Peyer's patch (tissue), 4 donors: ENCODE measurements around the gene IL17REL. TPM values are rescaled to one million over a fixed set of nuclear protein-coding genes. Genes with fewer than 3 reads are reported as not detected.

Experiments used
- DNase-seq, 3 donors: peaks; one replicate each; pipeline ENCODE4 v3.0.0-alpha.2; 2017 to 2019
- H3K27ac ChIP-seq, 4 donors: fragments of 200-600 bp; sonication (generic); one replicate each; pipeline ENCODE4 v1.5.1; 2016 to 2019
- H3K27me3 ChIP-seq, 2 donors: fragments of 200-600 bp; sonication (generic); one replicate each; pipeline ENCODE4 v1.5.1; 2019
- H3K36me3 ChIP-seq, 3 donors: fragments of 200-600 bp; sonication (generic); one replicate each; pipeline ENCODE4 v1.5.1; 2016 to 2019
- H3K4me1 ChIP-seq, 4 donors: fragments of 200-600 bp; sonication (generic); one replicate each; pipeline ENCODE4 v1.5.1; 2016 to 2019
- H3K4me3 ChIP-seq, 4 donors: fragments of 200-600 bp; sonication (generic); 1 replicate in 3 of 4; 2 replicates in 1 of 4; pipeline ENCODE4 v1.5.1; 2016 to 2019; ENCODE audit warnings: mild to moderate bottlenecking in 1 of 4
- H3K9me3 ChIP-seq, 4 donors: fragments of 200-600 bp; sonication (generic); one replicate each; pipeline ENCODE4 v1.5.1; 2016 to 2019; ENCODE audit warnings: mild to moderate bottlenecking in 1 of 4
- POLR2A ChIP-seq, 2 donors: fragments of 450-650 bp; IDR thresholded peaks; one replicate each; pipeline ENCODE4 v1.5.1; 2017; ENCODE audit warnings: antibody characterized with exemption in 2 of 2, mild to moderate bottlenecking in 2 of 2, moderate library complexity in 2 of 2
- total RNA-seq, 4 donors: library from RNA; depleted of rRNA; stranded (reverse); fragments of >200 nt; gene quantifications; one replicate each; pipeline ENCODE4 v1.1.0, GENCODE V29; 2016
- TF ChIP-seq, protein P1 (sequence below), 6 experiments: fragments of 450-650 bp in 4 of 6; fragments of 200-600 bp in 2 of 6; sonication (generic) in 1 of 6; IDR thresholded peaks; one replicate each; pipeline ENCODE4 v1.5.1; 2017 to 2019; ENCODE audit warnings: antibody characterized with exemption in 6 of 6, mild to moderate bottlenecking in 3 of 6, moderate library complexity in 1 of 6

IL17REL gene
- total RNA-seq, 4 donors from 2014 or later = 1.1 to 2.3 (median 1.2) TPM; not detected in 1

DNA sequence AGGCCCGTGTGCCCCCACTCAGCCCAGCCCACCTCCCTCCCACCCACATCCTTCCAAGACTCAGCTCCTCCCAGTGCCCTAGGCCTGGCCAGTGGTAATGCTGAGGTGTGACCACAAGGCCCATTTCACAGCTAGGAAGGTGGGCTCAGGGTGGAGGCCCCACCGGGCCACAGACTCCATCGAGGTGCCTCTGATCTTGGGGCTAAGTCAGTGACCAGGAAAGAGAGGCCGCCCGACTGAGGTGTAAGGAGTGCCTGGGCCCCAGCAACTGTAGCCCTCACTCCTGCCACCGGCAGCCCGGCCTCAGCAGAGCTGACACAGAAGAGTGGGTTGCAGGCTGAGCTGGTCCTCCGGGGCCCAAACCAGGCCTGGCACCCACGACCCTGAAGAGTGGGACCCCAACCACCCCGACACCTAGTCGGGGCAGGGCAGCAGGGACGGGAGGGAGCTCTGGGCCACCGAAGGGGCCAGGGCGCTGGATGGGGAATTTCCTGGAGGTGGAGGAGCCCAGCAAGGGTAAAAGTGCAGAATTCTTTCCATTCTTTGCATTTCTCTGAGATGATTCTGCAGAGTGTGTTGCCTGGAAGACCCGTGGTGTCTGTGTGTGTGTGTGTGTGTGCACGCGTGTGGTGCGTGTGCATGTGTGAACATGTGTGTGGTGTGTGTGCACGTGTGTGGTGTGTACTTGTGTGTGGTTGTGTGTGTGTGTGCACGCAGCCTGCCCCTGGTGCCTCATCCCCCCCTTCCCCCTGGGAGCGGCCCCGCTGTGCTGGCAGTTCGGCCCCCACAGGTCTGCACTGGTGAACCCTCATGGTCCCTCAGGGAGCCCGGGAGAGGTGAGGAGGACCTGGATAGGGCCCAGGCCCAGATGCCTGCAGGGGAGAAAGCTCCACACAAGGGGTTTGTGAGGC, 60.3 kb downstream of the IL17REL start:
- H3K27me3 ChIP-seq = no peaks in the 10 kb centered on the region
- no peaks in the 10 kb centered on the region for H3K36me3 ChIP-seq
- H3K9me3 ChIP-seq = no peaks in the 10 kb centered on the region
- H3K27ac ChIP-seq = peak overlapping the region in 3 of 4 donors; percentile 88 to 99 (median 98)
- no peak overlapping the region for H3K4me3 ChIP-seq
- no peak for DNase-seq
- H3K4me1 ChIP-seq = peaks cover 0 to 41% (median 13%) of the 10 kb centered on the region in 4 donors
- no peak for TF ChIP-seq POLR2A (IDR thresholded peaks at IDR 0.05)
- TF ChIP-seq, protein P1, sequence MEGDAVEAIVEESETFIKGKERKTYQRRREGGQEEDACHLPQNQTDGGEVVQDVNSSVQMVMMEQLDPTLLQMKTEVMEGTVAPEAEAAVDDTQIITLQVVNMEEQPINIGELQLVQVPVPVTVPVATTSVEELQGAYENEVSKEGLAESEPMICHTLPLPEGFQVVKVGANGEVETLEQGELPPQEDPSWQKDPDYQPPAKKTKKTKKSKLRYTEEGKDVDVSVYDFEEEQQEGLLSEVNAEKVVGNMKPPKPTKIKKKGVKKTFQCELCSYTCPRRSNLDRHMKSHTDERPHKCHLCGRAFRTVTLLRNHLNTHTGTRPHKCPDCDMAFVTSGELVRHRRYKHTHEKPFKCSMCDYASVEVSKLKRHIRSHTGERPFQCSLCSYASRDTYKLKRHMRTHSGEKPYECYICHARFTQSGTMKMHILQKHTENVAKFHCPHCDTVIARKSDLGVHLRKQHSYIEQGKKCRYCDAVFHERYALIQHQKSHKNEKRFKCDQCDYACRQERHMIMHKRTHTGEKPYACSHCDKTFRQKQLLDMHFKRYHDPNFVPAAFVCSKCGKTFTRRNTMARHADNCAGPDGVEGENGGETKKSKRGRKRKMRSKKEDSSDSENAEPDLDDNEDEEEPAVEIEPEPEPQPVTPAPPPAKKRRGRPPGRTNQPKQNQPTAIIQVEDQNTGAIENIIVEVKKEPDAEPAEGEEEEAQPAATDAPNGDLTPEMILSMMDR (IDR thresholded peaks at IDR 0.05) = no peak

DNA sequence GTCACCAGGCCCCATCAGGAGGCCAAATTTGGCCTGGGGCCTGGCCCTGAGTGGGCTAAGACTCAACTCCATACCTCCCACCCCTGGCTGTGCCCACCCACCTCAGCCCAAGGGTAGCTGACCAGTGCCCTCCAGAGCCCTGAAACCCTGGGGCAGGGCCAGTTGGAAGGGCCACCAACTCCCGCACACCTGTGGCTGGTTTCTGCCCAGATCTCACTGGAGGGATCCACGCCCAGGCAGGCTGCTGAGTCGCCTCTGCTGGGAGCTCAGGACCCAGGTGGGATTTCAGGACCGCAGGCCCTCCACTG, 60.9 kb downstream of the IL17REL start:
- no peaks in the 10 kb centered on the region for H3K36me3 ChIP-seq
- H3K4me1 ChIP-seq = peaks cover 0 to 47% (median 13%) of the 10 kb centered on the region in 4 donors

DNA sequence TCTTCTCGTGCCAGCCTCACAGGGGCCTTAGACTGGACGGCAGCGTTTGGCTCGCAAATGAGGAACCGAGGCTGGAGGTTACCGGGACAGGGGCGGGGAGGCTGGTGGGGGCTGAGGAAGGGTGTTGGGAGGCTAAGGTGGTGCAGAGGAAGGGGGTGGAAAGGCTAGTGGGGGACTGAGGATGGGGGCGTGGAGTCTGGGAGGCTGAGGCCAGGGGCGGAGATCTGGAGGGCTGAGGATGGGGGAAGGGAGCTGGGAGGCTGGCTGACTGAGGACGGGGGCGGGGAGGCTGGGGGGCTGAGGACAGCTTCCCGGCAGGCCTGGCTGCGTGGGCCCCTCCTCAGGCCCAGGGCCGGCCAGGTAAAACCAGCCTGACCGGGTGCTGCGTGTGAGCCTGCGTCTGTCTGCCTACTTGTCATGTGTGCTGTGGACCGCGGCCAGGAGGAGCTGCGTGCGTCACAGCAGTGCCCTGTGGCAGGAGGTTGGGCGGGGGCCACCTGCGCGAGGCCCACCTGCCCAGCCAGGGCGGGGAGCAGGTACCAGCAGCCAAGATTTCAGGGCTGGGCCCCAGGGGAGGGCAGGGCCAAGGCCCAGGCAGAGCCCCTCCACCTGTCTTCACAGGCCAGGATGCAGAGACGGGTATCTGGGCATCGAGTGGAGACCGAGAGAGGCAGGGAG, 61.4 kb downstream of the IL17REL start:
- no peaks in the 10 kb centered on the region for H3K9me3 ChIP-seq
- no peaks in the 10 kb centered on the region for H3K36me3 ChIP-seq
- no peak overlapping the region for H3K4me3 ChIP-seq
- TF ChIP-seq, protein P1 (IDR thresholded peaks at IDR 0.05) = no peak
- peak; percentile 49 to 85 for TF ChIP-seq POLR2A (IDR thresholded peaks at IDR 0.05)
- H3K27me3 ChIP-seq = no peaks in the 10 kb centered on the region
- H3K27ac ChIP-seq = peak overlapping the region; percentile 10 to 99 (median 93)
- peaks cover 0 to 52% (median 14%) of the 10 kb centered on the region in 4 donors for H3K4me1 ChIP-seq
- DNase-seq = peak; percentile 52 to 93 (median 88)

More for the DNA sequence above, 60.9 kb downstream of the IL17REL start:
- peak overlapping the region in 3 of 4 donors; percentile 88 to 99 (median 98) for H3K27ac ChIP-seq
- no peaks in the 10 kb centered on the region for H3K27me3 ChIP-seq
- TF ChIP-seq POLR2A (IDR thresholded peaks at IDR 0.05) = no peak
- TF ChIP-seq, protein P1 (IDR thresholded peaks at IDR 0.05) = no peak
- no peak overlapping the region for H3K4me3 ChIP-seq
- no peaks in the 10 kb centered on the region for H3K9me3 ChIP-seq
- DNase-seq = no peak

DNA sequence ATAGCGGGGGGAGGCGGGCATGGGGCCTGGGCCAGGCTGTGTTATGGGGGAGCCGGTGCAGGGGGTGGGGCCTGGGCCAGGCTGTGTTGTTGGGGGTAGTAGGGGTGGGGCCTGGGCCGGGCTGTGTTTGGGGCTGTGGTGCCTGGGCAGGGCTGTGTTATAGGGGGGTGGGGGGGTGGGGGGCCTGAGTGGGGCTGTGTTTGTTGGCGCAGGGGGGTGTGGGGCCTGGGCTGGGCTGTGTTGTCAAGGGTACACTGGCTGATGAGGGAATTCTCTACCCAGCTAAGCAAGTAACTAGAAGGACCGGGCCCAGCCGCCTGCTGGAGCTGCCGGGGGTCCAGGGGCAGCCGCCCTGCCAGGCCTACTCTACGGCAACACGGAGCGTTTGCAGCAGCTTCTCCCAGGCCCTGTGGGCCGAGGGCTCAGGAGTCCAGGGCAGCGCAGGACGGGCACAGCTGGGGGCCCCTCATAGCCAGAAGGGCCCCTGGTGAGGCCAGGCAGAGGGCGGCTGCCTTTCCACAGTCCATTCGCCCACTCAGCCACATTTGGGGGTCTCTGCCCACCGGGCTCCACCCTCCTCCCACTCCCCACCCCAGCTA, 62.1 kb downstream of the IL17REL start:
- H3K4me1 ChIP-seq = peaks cover 0 to 56% (median 17%) of the 10 kb centered on the region in 4 donors
- no peaks in the 10 kb centered on the region for H3K36me3 ChIP-seq
- peak in 1 of 3 donors; percentile 67 for DNase-seq
- TF ChIP-seq, protein P1 (IDR thresholded peaks at IDR 0.05) = no peak
- no peak for TF ChIP-seq POLR2A (IDR thresholded peaks at IDR 0.05)
- H3K4me3 ChIP-seq = no peak overlapping the region
- H3K27me3 ChIP-seq = no peaks in the 10 kb centered on the region
- H3K9me3 ChIP-seq = no peaks in the 10 kb centered on the region
- H3K27ac ChIP-seq = peak overlapping the region; percentile 10 to 99 (median 98)

DNA sequence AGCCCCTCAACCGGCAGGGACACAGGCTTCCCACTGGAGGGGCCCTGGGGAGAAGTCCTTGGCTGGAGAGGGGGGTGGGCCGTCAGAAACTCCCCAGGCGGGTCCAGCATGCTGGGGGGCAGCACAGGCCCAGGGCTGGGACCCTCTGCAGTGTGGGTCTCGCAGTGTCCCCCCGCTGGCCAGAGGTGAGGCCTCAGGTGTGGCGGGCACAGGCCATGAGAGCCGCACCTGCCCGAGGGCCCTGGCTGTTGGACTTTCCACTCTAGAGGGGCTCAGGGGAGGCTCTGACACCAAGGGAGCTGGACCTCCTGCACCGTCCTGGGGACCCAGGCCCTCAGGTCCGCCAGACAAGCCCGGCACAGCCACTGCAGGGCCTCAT, 62.7 kb downstream of the IL17REL start:
- Histone ChIP-seq H3K4me1 (peaks cover 0 to 56% (median 17%) of the 10 kb centered on the region in 4 donors), H3K27ac (peak overlapping the region in 3 of 4 donors; percentile 97 to 99 (median 98)), H3K27me3 (no peaks in the 10 kb centered on the region), H3K4me3 (no peak overlapping the region), H3K36me3 (no peaks in the 10 kb centered on the region), H3K9me3 (no peaks in the 10 kb centered on the region)
- no peak for TF ChIP-seq POLR2A (IDR thresholded peaks at IDR 0.05)
- TF ChIP-seq, protein P1 (IDR thresholded peaks at IDR 0.05) = no peak
- DNase-seq = no peak
